Midbrain (tissue), 1 donor: ENCODE data around the gene SASH3.
A peak's percentile ranks its signal among the peaks of the same experiment; 100 is the strongest.

Experiments used
- DNase-seq: peaks from one replicate; lab custom pipeline; 2025; lab: John Stamatoyannopoulos, UW

The SASH3 gene

GRCh38 chrX:129759576-129760061 lies 20.1 kb upstream of the SASH3 start:
- peak; percentile 74 for DNase-seq

GRCh38 chrX:129760155-129760554 lies 19.6 kb upstream of the SASH3 start:
- no peak for DNase-seq

GRCh38 chrX:129760981-129761380 lies 18.8 kb upstream of the SASH3 start:
- DNase-seq: no peak

GRCh38 chrX:129761596-129761995 lies 18.2 kb upstream of the SASH3 start:
- DNase-seq: no peak

GRCh38 chrX:129762448-129762847 lies 17.3 kb upstream of the SASH3 start:
- no peak for DNase-seq

GRCh38 chrX:129763666-129764065 lies 16.1 kb upstream of the SASH3 start:
- no peak for DNase-seq

GRCh38 chrX:129768186-129768585 lies 11.6 kb upstream of the SASH3 start:
- no peak for DNase-seq

GRCh38 chrX:129768586-129769466 lies 10.9 kb upstream of the SASH3 start:
- no peak for DNase-seq

- DNase-seq: no peak
Observed at GRCh38 chrX:129769467-129770154, 10.1 kb upstream of the SASH3 start.

- DNase-seq: no peak
Observed at GRCh38 chrX:129771266-129771995, 8.3 kb upstream of the SASH3 start.

GRCh38 chrX:129772796-129773431 lies 6.8 kb upstream of the SASH3 start:
- no peak for DNase-seq

GRCh38 chrX:129773649-129774458 lies 5.9 kb upstream of the SASH3 start:
- DNase-seq: no peak

- no peak for DNase-seq
Observed at GRCh38 chrX:129777218-129778030, 2.3 kb upstream of the SASH3 start.

- DNase-seq: no peak
Observed at GRCh38 chrX:129779086-129779672, 570 bp upstream of the SASH3 start.

GRCh38 chrX:129780441-129781105 lies 824 bp downstream of the SASH3 start:
- no peak for DNase-seq

- DNase-seq: no peak
Observed at GRCh38 chrX:129781134-129781672, 1.5 kb downstream of the SASH3 start.

- no peak for DNase-seq
Observed at GRCh38 chrX:129781680-129782495, 2.1 kb downstream of the SASH3 start.

- DNase-seq: no peak
Observed at GRCh38 chrX:129782706-129783105, 3.0 kb downstream of the SASH3 start.
